Gastrocnemius medialis (tissue), 4 donors: ENCODE measurements around the gene TIMM17A.

Experiments
- POLR2A ChIP-seq, 2 donors: fragments of 450-650 bp; IDR thresholded peaks; one replicate each; pipeline ENCODE4 v1.6.1; 2017; ENCODE audit warnings: antibody characterized with exemption in 2 of 2, mild to moderate bottlenecking in 2 of 2, moderate library complexity in 2 of 2
- TF ChIP-seq, protein P1 (sequence below), 5 experiments: fragments of 450-650 bp in 3 of 5; fragments of 200-600 bp in 2 of 5; sonication (generic) in 2 of 5; IDR thresholded peaks in 4 of 5; conservative IDR thresholded peaks in 1 of 5; 1 replicate in 4 of 5; 2 replicates in 1 of 5; pipeline ENCODE4 v1.5.1; 2016 to 2019; ENCODE audit warnings: antibody characterized with exemption in 5 of 5, mild to moderate bottlenecking in 3 of 5, moderate library complexity in 3 of 5

GRCh38 chr1:202016811-202017748 lies 61.8 kb downstream of the TIMM17A start:
- TF ChIP-seq, protein P1, sequence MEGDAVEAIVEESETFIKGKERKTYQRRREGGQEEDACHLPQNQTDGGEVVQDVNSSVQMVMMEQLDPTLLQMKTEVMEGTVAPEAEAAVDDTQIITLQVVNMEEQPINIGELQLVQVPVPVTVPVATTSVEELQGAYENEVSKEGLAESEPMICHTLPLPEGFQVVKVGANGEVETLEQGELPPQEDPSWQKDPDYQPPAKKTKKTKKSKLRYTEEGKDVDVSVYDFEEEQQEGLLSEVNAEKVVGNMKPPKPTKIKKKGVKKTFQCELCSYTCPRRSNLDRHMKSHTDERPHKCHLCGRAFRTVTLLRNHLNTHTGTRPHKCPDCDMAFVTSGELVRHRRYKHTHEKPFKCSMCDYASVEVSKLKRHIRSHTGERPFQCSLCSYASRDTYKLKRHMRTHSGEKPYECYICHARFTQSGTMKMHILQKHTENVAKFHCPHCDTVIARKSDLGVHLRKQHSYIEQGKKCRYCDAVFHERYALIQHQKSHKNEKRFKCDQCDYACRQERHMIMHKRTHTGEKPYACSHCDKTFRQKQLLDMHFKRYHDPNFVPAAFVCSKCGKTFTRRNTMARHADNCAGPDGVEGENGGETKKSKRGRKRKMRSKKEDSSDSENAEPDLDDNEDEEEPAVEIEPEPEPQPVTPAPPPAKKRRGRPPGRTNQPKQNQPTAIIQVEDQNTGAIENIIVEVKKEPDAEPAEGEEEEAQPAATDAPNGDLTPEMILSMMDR (IDR thresholded peaks at IDR 0.05 in 4 of 5, conservative IDR thresholded peaks at IDR 0.05 in 1 of 5) = no peak
- no peak for TF ChIP-seq POLR2A (IDR thresholded peaks at IDR 0.05)
